ENCODE measurements around the gene TSLP. TPM values are rescaled to one million over a fixed set of nuclear protein-coding genes. Genes with fewer than 3 reads are reported as not detected.

TSLP gene
- total RNA-seq, 1 donor from 2014 or later: 0.20 TPM

DNA sequence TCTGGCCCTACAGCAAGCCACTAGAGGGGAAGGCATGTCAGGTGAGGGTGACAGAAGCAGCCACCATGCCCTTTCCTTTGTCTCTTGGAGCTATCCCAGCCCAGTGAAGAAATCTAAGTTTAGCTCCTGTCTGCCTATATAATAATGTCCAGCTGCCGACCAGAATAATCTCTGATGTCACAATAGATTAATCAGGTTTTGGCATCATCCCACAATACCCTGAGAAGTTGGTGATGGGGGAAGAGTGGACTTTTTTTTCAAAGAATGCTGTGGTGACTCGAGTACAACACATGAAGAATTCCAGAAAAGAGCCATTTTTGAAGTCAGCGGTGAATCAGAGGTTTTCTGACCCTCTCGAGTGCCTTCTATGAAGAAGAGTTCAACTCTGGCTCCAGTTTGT is 1.7 kb upstream of the TSLP start:
- no peak for DNase-seq (ENCODE audit: low spot score)
- Mint-ChIP-seq H3K27me3 (ENCODE audit: low read depth) (peaks cover 85% of the 10 kb centered on the region), H3K9me3 (ENCODE audit: low read depth) (no peaks in the 10 kb centered on the region), H3K4me3 (ENCODE audit: unreplicated experiment) (peak overlapping the region; percentile 66), H3K36me3 (ENCODE audit: low read depth) (no peaks in the 10 kb centered on the region), H3K4me1 (ENCODE audit: low read depth) (peaks cover 17% of the 10 kb centered on the region), H3K27ac (ENCODE audit: unreplicated experiment) (no peak overlapping the region)
- TF ChIP-seq, protein P1, sequence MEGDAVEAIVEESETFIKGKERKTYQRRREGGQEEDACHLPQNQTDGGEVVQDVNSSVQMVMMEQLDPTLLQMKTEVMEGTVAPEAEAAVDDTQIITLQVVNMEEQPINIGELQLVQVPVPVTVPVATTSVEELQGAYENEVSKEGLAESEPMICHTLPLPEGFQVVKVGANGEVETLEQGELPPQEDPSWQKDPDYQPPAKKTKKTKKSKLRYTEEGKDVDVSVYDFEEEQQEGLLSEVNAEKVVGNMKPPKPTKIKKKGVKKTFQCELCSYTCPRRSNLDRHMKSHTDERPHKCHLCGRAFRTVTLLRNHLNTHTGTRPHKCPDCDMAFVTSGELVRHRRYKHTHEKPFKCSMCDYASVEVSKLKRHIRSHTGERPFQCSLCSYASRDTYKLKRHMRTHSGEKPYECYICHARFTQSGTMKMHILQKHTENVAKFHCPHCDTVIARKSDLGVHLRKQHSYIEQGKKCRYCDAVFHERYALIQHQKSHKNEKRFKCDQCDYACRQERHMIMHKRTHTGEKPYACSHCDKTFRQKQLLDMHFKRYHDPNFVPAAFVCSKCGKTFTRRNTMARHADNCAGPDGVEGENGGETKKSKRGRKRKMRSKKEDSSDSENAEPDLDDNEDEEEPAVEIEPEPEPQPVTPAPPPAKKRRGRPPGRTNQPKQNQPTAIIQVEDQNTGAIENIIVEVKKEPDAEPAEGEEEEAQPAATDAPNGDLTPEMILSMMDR (IDR thresholded peaks at IDR 0.05): no peak

DNA sequence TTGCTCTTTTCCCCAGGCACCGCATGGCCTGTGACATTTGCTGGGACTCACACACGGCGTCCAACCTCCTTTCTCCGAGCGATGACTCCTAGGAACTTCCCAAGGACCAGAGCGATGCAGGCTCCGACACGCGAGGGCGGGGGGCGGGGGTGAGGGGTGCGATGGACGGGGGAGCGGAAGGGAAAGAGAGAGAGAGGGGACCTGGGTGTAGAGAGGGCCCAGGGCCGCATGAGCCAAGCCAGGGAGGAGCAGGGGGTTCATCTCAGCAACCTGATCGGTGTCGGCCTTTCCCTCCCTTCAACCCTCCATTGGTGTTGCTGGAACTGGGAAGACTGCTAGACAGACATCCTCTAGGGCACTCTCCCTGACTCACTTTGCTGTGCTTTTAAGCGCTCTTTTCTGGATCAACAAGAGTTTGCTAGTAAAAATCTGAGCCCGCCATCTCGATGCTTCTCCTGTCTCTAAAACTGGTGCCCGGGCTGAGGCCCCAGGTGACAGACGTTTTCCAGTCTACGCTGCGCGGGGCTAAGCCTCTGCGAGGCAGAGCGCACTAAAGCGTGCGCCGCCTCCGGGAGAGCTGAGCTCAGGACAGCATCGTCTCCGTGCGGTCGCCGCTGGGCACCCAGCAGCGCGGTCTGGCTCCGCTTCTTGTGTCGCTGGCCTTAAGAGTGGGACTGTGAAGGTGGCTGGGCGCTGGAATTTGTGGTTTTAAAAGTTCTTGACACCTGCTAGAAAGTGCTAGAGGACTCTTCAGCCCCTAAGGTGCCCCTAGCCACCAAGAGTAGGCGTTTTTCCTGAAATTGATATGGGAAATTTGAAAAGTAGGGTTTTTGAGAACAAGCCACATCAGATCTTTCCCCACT is 1.0 kb upstream of the TSLP start:
- peak overlapping the region; percentile 66 for H3K4me3 Mint-ChIP-seq (ENCODE audit: unreplicated experiment)
- H3K36me3 Mint-ChIP-seq (ENCODE audit: low read depth): no peaks in the 10 kb centered on the region
- H3K27ac Mint-ChIP-seq (ENCODE audit: unreplicated experiment): no peak overlapping the region
- H3K27me3 Mint-ChIP-seq (ENCODE audit: low read depth): peaks cover 80% of the 10 kb centered on the region
- H3K4me1 Mint-ChIP-seq (ENCODE audit: low read depth): peaks cover 19% of the 10 kb centered on the region
- H3K9me3 Mint-ChIP-seq (ENCODE audit: low read depth): no peaks in the 10 kb centered on the region
- TF ChIP-seq, protein P1 (IDR thresholded peaks at IDR 0.05): peak; percentile 39
- peak; percentile 76 for DNase-seq (ENCODE audit: low spot score)

DNA sequence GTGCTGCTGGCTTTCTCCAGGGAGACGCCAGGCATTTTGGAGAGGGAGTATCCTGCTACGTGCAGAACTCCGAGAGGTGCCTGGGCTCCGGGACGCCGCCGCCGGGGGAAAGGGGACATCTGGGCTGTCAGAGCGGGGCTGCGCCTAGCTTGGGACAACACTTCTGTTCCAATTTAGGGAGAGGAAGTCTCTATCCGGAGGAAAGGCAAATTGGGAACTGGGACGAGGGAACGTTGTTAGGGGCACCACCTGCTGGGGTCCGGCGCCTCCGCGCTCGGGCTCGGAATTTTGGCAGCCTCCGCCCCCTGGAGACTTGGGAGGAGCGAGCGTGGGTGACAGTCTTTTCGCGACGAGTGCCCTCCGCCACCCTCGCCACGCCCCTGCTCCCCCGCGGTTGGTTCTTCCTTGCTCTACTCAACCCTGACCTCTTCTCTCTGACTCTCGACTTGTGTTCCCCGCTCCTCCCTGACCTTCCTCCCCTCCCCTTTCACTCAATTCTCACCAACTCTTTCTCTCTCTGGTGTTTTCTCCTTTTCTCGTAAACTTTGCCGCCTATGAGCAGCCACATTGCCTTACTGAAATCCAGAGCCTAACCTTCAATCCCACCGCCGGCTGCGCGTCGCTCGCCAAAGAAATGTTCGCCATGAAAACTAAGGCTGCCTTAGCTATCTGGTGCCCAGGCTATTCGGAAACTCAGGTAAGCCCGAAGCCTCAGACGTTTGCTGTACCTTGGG is 1.6 kb downstream of the TSLP start:
- Mint-ChIP-seq H3K27ac (ENCODE audit: unreplicated experiment) (no peak overlapping the region), H3K4me1 (ENCODE audit: low read depth) (peaks cover 21% of the 10 kb centered on the region), H3K27me3 (ENCODE audit: low read depth) (peaks cover 58% of the 10 kb centered on the region), H3K4me3 (ENCODE audit: unreplicated experiment) (peak overlapping the region; percentile 78), H3K36me3 (ENCODE audit: low read depth) (no peaks in the 10 kb centered on the region), H3K9me3 (ENCODE audit: low read depth) (no peaks in the 10 kb centered on the region)
- DNase-seq (ENCODE audit: low spot score): peak; percentile 72
- TF ChIP-seq, protein P1 (IDR thresholded peaks at IDR 0.05): peak; percentile 38

DNA sequence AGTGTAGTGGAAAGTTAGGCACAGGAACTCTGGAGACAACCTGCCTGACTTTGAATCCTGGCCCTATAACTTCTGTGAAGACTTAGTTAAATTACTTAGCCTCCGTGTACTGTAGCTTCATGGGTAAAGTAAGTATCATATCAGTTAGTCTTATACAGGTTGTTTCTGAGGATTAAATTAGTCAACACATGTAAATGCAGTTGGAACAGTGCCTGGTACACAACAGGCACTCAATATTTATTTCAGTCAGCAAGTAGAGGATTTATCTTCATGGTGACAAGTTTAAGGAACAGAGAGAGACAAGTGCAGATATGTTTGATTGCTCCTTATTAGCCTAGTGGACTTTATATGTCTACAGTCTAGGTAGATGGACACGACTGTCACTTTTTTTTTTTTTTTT is 2.7 kb downstream of the TSLP start:
- H3K27ac Mint-ChIP-seq (ENCODE audit: unreplicated experiment): no peak overlapping the region
- H3K9me3 Mint-ChIP-seq (ENCODE audit: low read depth): no peaks in the 10 kb centered on the region
- peaks cover 54% of the 10 kb centered on the region for H3K27me3 Mint-ChIP-seq (ENCODE audit: low read depth)
- TF ChIP-seq, protein P1 (IDR thresholded peaks at IDR 0.05): no peak
- DNase-seq (ENCODE audit: low spot score): no peak
- peak overlapping the region; percentile 78 for H3K4me3 Mint-ChIP-seq (ENCODE audit: unreplicated experiment)
- H3K4me1 Mint-ChIP-seq (ENCODE audit: low read depth): peaks cover 21% of the 10 kb centered on the region
- no peaks in the 10 kb centered on the region for H3K36me3 Mint-ChIP-seq (ENCODE audit: low read depth)

GRCh38 chr5:111075520-111075919 is 4.0 kb downstream of the TSLP start:
- Mint-ChIP-seq H3K27me3 (ENCODE audit: low read depth) (peaks cover 46% of the 10 kb centered on the region), H3K4me3 (ENCODE audit: unreplicated experiment) (no peak overlapping the region), H3K27ac (ENCODE audit: unreplicated experiment) (no peak overlapping the region), H3K36me3 (ENCODE audit: low read depth) (no peaks in the 10 kb centered on the region), H3K9me3 (ENCODE audit: low read depth) (no peaks in the 10 kb centered on the region), H3K4me1 (ENCODE audit: low read depth) (peaks cover 16% of the 10 kb centered on the region)
- DNase-seq (ENCODE audit: low spot score): no peak
- TF ChIP-seq, protein P1 (IDR thresholded peaks at IDR 0.05): no peak
